ENCODE results near the gene PFKFB2.

Gene PFKFB2

DNA sequence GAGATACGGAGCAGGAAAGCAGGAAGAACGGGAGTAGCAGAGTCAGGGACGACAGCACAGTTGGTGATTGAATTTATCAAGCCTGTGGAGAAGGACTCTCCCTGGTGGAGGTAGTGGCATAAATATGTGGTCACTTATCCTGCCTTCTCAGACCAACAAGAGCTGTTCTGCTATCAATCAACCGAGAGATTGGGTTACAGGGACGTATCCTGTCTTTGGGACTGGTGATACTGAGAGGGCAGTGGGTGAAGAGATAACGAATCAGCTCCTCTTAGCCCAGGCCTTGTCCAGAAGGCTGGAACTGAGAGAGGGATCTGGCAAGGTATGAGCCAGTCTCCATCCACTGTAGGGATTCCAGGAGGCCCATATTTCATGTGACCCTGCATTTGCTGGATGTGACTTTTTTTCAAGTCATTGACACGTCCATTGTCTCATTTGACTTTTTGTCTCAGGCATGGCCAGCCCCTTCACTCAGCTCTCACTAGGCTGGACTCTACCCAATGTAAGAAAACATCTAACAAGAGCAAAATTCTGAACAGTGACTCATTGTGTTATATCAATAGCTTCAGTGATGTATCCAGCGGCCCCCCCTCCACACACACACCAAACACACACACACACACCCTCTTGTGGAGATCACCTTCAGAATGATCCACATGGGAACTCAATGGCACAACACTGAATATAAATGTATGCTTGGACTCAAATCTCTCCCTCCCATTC is 31.8 kb upstream of the PFKFB2 start:
- H3K27ac ChIP-seq, result peak overlapping the region in 19 of 21 experiments; percentile 34 to 88 (median 75)

DNA sequence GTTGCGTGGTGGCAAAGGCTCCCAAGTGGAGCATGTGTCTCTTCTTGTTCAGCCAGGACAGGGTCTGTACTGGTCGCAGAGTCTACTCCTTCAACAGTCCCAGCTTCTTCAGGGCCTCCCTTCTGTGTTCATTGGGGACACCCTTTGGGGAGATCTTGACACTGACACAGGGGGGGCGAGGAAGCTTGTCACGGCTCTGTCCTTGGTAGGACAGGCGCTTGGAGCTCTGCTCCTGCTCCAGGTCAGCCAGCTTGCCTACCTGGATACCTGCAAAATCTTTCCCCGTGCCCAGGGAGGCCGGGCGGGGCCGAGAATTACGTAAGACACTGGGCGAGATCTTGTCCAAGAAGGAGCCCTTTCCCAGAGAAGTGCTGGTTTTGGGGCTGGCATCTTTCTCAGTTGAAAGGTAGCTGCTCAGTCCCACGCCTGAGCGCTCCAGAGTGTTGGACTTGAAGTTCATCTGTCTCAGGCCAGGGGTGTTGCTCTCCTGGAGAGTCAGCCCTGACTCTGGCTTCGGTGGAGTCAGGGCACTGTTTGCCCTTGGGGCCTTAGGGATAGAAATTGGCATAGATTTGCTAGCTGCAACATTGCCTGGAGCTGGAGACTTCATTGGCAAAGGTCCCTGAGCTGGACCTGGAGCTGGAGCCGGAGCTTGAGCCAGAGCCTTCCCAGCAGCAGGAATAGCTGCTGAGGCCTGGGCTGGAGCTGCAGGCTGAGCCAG is 31.0 kb upstream of the PFKFB2 start:
- Histone ChIP-seq H3K4me3 (no peak overlapping the region), H3K27ac (peak overlapping the region in 15 of 21 experiments; percentile 12 to 88 (median 75))

More for the DNA sequence above, 31.8 kb upstream of the PFKFB2 start:
- H3K4me3 ChIP-seq, result no peak overlapping the region

DNA sequence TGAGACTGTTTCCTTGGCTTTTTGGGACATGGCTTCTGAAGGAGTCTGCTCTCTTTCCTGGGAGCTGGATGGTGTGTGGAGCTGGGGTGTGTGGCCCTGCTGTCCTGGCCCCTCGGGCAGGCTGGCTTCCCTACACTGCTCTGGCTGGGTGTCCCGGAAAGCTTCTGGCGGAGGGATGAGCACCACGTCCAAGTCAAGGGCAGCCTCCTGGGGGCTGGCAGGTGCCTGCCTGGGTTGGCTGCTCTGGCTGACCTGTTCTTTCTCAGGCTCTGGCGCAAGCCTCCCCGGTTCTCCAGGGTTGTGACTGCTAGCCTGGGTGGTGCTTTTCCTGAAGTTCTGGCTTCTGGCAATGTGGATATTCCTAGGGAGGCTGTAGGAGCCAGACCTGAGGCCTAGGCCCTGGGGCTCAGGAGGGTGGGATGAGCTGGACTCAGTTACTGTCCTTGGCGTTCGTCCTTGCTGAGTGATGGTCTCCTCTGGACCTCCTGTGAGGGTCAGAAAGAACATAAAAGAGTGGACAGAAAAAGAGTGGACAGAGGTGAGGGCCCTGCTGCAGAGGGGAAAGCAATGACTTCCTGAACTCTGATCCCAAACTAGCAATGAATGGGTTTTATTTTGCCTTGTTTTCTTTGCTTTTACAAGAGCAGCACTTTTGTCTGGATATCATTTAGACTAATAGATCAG is 29.9 kb upstream of the PFKFB2 start:
- peak overlapping the region in 12 of 21 experiments; percentile 7 to 88 (median 76) for H3K27ac ChIP-seq

GRCh38 chr1:207024202-207025145 is 28.6 kb upstream of the PFKFB2 start:
- Histone ChIP-seq H3K27ac (peak overlapping the region in 18 of 21 experiments; percentile 19 to 88 (median 62)), H3K4me3 (no peak overlapping the region)

More for the DNA sequence above, 29.9 kb upstream of the PFKFB2 start:
- no peak overlapping the region for H3K4me3 ChIP-seq

GRCh38 chr1:207025146-207025880 is 27.8 kb upstream of the PFKFB2 start:
- H3K4me3 ChIP-seq, result no peak overlapping the region
- peak overlapping the region in 18 of 21 experiments; percentile 13 to 88 (median 65) for H3K27ac ChIP-seq

DNA sequence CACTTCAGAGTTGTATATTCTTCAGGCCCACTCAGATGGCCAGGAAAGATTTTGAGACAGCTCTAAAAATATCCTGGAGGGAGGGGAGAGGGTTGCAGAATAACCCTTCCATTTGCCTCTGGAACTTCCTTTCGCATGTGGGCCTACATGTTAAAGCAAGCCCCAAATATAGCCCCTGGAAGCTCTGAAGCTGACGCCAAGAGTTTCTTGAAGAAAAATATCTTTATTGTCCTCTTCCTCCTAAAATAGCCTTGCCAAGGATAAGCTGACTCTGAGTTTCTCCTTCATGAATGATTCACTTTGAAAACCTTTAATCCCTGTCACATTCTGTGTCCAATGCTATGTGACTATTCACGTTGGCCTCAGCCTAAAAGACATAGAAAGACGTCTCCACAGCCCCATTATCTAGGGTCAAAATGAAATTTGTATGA is 27.0 kb upstream of the PFKFB2 start:
- Histone ChIP-seq H3K27ac (peak overlapping the region in 18 of 21 experiments; percentile 4 to 88 (median 62)), H3K4me3 (no peak overlapping the region)

GRCh38 chr1:207027206-207027777 is 25.8 kb upstream of the PFKFB2 start:
- H3K27ac ChIP-seq, result peak overlapping the region in 18 of 21 experiments; percentile 21 to 93 (median 79)
- no peak overlapping the region for H3K4me3 ChIP-seq

DNA sequence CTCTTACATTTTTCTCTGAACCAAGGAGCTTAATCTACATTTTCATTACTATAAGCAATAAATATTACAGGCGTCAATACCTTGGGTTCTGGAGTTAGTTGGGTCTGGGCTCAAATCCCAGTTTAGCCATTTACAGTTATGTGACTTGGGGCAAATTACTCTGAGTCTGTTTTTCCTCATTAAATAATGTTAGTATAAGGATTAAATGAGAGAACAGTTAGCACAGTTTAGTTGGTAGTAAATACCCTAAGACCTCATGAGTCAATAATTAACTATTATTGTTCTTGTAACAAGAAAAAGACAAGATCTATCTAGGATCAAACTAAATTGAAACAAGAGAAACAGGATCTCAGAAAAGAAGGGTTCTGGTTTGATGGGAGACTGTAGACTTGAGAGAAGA is 25.2 kb upstream of the PFKFB2 start:
- no peak overlapping the region for H3K4me3 ChIP-seq
- peak overlapping the region in 17 of 21 experiments; percentile 21 to 93 (median 81) for H3K27ac ChIP-seq

- Histone ChIP-seq H3K27ac (peak overlapping the region in 18 of 21 experiments; percentile 20 to 93 (median 84)), H3K4me3 (peak overlapping the region in 1 of 7 experiments; percentile 7)
These were observed 24.0 kb upstream of the PFKFB2 start for GRCh38 chr1:207028884-207029650.

DNA sequence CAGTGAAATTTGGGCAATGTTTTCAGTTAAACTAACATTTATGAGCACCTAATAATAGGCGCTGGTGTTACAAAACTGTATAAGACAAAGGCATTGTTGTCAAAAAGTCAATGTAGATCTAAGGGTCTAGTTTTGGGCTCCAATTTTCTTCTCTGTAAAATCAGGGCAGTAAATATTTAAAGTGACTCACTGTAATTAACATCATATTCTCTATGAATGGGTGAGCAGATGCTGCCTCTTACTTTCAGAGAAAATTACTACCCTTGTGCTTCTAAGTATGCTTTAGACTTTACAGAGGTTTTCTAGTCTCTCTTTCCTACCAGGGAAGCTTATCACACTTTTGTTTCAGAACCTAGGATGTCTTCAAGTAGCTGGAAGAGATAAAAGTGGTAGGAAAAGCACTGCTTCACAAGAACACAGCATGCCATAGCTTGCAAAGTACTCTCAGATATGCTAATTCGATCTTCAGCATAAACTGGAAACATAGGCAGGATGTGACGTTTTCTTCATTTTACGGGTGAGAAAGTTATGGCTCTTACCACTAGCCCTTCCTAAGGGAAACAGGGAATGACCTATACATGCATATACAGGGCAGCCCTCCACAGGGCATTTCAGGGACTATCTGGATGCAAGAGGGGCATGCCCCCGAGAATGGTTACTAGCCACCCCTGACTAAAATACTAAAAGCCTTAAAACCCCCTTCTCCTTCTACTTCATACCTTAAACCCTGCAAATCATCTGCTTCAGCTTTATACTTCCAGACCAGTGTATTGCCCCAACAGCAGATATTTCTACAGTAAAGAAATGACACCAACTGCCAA is 23.2 kb upstream of the PFKFB2 start:
- H3K4me3 ChIP-seq, result peak overlapping the region in 5 of 7 experiments; percentile 6 to 55 (median 36)
- H3K27ac ChIP-seq, result peak overlapping the region in 20 of 21 experiments; percentile 10 to 93 (median 81)

DNA sequence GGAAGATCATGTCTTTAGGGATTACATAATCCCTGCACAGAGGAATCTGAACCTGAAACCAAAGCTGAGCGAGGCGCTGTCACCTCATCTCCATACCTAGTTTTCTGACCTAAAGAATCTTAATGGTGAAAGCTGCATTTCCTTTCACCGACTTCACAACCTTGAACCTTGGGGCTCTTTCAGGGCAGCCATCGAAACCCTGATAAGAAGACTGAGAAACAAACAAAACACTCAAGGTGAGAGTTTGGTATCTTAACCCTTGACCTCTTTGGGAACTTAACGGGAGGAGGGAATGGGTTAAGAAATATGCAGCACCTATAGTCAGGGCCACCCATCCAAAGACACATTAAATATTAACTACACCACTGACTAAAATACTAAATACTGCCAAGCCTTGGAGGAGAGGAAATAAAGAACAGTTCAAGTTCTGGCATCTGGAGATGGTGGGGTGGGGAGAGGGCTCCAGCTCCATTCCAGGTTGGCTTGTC is 22.5 kb upstream of the PFKFB2 start:
- Histone ChIP-seq H3K27ac (peak overlapping the region in 20 of 21 experiments; percentile 5 to 93 (median 81)), H3K4me3 (peak overlapping the region in 5 of 7 experiments; percentile 20 to 55 (median 36))

- H3K4me3 ChIP-seq, result peak overlapping the region; percentile 19 to 55 (median 27)
- peak overlapping the region in 20 of 21 experiments; percentile 5 to 93 (median 81) for H3K27ac ChIP-seq
These were observed 22.1 kb upstream of the PFKFB2 start for GRCh38 chr1:207031016-207031415.

- peak overlapping the region; percentile 14 to 93 (median 85) for H3K27ac ChIP-seq
These were observed 21.3 kb upstream of the PFKFB2 start for GRCh38 chr1:207031632-207032264.

DNA sequence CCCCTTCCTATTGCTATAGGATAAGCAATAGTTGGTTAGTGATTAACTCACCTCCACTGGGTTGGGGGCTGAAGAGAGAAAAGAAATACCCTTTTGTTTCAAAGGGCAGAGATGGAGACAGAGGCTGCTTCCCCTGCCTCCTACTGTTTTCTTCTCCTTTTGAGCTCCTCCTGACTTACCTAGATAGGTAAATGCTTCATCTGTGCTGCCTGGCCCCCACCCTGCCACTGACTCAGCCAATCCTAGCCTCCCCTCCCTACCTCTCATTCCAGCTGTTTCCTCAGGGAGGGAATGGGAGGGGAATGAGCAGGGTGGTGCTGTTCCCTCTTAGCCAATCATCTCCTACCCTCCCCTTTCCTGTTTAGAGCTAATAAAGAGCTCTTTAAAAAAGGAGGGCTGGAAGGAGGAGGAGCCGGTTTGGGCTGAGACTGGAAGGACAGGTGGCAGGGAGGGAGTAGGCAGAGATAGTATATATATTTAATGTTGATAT is 20.5 kb upstream of the PFKFB2 start, which contains the start of gene C1orf116:
Gene C1orf116 (minus strand): TSS at position 229 of the 490 bp plus-strand sequence. CDS start 5,158 bp downstream, outside the sequence.
- peak within 1 kb of the TSS; percentile 14 to 93 (median 85) for H3K27ac ChIP-seq
- peak within 1 kb of the TSS; percentile 19 to 55 (median 31) for H3K4me3 ChIP-seq

More at GRCh38 chr1:207031632-207032264, 21.3 kb upstream of the PFKFB2 start:
- H3K4me3 ChIP-seq, result peak overlapping the region; percentile 19 to 55 (median 31)

- no peak overlapping the region for H3K4me3 ChIP-seq
- peak overlapping the region in 18 of 21 experiments; percentile 2 to 78 (median 48) for H3K27ac ChIP-seq
These were observed 19.8 kb upstream of the PFKFB2 start for GRCh38 chr1:207033302-207033701.
